GM12865 (cell line): ENCODE measurements around the gene TMEM100.

Experiments used
- DNase-seq: peaks from one replicate; pipeline ENCODE4 v3.0.0; 2010; ENCODE audit warnings: low read depth
- H3K4me3 ChIP-seq: 2 replicates; pipeline ENCODE4 v1.5.1; 2011; ENCODE audit warnings: mild to moderate bottlenecking, low read depth, low read length, control low read depth
- TF ChIP-seq, protein P1 (sequence below): IDR thresholded peaks from 2 replicates; pipeline ENCODE4 v1.5.1; 2011; ENCODE audit warnings: low read length, control low read depth, low read depth, inconsistent platforms; ENCODE audit not compliant: insufficient read depth; ENCODE audit errors: missing control alignments

Gene TMEM100

DNA sequence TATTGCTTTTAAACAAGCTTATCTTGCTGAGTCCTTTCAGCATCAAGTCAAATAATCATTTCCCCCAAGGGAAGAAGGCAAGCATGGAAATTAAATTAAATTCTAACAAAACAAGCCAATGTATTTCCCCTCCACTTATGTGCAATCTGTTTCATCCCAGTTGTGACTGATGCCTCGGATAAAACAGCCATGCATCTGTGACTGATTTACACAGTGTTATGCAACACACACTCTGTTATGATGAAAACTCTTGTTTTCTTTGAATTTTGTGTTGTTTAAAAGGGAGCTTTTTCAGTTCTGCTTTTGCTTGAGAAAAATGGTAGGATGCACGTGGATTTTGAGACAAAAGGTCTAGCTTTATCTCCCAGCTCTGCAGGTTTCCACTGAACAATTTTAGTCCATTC, 32.6 kb downstream of the TMEM100 start:
- TF ChIP-seq, protein P1, sequence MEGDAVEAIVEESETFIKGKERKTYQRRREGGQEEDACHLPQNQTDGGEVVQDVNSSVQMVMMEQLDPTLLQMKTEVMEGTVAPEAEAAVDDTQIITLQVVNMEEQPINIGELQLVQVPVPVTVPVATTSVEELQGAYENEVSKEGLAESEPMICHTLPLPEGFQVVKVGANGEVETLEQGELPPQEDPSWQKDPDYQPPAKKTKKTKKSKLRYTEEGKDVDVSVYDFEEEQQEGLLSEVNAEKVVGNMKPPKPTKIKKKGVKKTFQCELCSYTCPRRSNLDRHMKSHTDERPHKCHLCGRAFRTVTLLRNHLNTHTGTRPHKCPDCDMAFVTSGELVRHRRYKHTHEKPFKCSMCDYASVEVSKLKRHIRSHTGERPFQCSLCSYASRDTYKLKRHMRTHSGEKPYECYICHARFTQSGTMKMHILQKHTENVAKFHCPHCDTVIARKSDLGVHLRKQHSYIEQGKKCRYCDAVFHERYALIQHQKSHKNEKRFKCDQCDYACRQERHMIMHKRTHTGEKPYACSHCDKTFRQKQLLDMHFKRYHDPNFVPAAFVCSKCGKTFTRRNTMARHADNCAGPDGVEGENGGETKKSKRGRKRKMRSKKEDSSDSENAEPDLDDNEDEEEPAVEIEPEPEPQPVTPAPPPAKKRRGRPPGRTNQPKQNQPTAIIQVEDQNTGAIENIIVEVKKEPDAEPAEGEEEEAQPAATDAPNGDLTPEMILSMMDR = no peak
- no peak for DNase-seq
- H3K4me3 ChIP-seq = no peak overlapping the region

DNA sequence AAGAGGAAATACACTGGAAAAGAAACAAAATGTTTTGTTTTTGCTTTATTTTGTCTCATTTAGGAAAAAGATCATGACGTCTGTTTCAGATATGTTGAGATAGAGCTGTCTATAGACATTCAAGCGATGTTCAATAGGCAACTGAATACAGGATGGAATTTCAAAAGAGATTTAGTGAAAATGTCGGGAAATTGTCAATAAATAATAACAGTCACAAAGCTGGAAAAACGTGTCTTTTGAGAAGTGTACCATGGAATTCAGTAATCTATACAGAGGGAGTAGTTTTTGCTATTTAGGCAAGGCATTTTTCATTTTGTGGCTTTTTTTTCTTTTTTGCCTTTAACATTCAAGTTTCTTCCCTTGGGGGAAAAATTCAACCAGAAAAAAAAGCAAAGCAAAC, 33.0 kb downstream of the TMEM100 start:
- TF ChIP-seq, protein P1 = no peak
- DNase-seq = no peak
- H3K4me3 ChIP-seq = no peak overlapping the region

DNA sequence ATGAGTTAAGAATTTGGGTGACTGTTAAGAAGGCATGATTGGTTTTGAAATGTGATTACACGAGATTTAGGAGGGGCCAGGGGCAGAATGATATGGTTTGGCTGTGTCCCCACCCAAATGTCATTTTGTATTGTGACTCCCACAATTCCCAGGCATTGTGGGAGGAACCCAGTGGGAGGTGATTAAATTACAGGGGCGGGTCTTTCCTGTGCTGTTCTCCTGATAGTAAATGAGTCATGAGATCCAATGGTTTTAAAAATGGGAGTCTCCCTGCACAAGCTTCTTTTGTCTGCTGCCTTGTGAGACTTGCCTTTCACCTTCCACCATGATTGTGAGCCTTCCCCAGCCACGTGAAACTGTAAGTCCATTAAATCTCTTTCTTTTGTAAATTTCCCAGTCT, 34.6 kb downstream of the TMEM100 start:
- no peak for DNase-seq
- TF ChIP-seq, protein P1 = no peak
- no peak overlapping the region for H3K4me3 ChIP-seq

- TF ChIP-seq, protein P1 = no peak
- no peak overlapping the region for H3K4me3 ChIP-seq
- no peak for DNase-seq
Measured at GRCh38 chr17:55687037-55687436, 35.6 kb downstream of the TMEM100 start.

DNA sequence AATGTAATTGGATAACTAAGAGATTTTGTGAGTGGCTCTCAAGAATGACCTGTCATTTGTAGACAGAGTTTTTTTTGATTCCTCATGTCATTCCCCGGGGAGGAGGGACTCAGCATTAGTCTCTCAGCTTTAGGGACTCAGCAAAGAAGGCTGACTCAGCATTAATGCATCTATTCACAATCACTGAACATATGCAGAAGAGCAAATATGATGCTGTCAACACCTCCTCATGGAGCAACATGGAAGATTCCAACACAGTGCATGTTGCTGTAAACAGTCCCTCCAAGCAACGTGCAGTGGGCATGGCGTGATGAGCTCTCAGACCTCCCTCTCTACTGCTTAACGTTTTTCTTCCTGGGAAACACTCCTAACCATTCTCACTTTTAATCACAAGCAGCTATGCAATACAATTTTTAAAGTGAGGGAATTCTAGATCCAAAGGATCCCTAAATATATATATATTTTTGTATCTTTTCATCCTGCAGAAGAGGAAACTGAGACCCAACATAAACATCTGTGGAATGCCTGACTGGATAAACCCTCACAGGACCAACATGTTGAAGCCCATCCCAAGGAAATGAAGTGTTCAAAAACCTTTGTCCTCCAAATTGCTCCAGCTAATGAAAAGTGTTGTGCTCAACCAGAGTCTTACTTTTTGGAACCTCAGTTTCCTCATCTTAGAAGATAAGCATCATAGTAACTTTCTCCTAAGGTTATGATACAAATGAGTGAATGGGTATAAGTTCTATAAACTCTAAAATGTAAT, 38.9 kb downstream of the TMEM100 start:
- no peak for DNase-seq
- H3K4me3 ChIP-seq = no peak overlapping the region
- TF ChIP-seq, protein P1 = no peak

- no peak overlapping the region for H3K4me3 ChIP-seq
- TF ChIP-seq, protein P1 = no peak
- DNase-seq = no peak
Measured at GRCh38 chr17:55681342-55681700, 41.3 kb downstream of the TMEM100 start.
